ENCODE results near the gene KIAA1671.

The KIAA1671 gene

GRCh38 chr22:25154667-25154999, 202.1 kb downstream of the KIAA1671 start:
- H3K4me3 ChIP-seq (replicated peaks; ENCODE audit: low read depth, low read length) = no peak overlapping the region
- DNase-seq (ENCODE audit: low read depth) = no peak
- no peak for TF ChIP-seq CTCF (IDR thresholded peaks at IDR 0.05; ENCODE audit: low read length, missing control alignments)

GRCh38 chr22:25156736-25157135, 204.2 kb downstream of the KIAA1671 start:
- no peak overlapping the region for H3K4me3 ChIP-seq (replicated peaks; ENCODE audit: low read depth, low read length)
- DNase-seq (ENCODE audit: low read depth) = no peak
- no peak for TF ChIP-seq CTCF (IDR thresholded peaks at IDR 0.05; ENCODE audit: low read length, missing control alignments)

- no peak for DNase-seq (ENCODE audit: low read depth)
- H3K4me3 ChIP-seq (replicated peaks; ENCODE audit: low read depth, low read length) = no peak overlapping the region
- no peak for TF ChIP-seq CTCF (IDR thresholded peaks at IDR 0.05; ENCODE audit: low read length, missing control alignments)
Measured at GRCh38 chr22:25159028-25159427, 206.5 kb downstream of the KIAA1671 start.

- TF ChIP-seq CTCF (IDR thresholded peaks at IDR 0.05; ENCODE audit: low read length, missing control alignments) = no peak
- H3K4me3 ChIP-seq (replicated peaks; ENCODE audit: low read depth, low read length) = no peak overlapping the region
- DNase-seq (ENCODE audit: low read depth) = no peak
Measured at GRCh38 chr22:25160120-25160996, 207.8 kb downstream of the KIAA1671 start.

- no peak overlapping the region for H3K4me3 ChIP-seq (replicated peaks; ENCODE audit: low read depth, low read length)
- no peak for TF ChIP-seq CTCF (IDR thresholded peaks at IDR 0.05; ENCODE audit: low read length, missing control alignments)
- no peak for DNase-seq (ENCODE audit: low read depth)
Measured at GRCh38 chr22:25161017-25161915, 208.8 kb downstream of the KIAA1671 start.

GRCh38 chr22:25161916-25162530, 209.5 kb downstream of the KIAA1671 start:
- no peak for TF ChIP-seq CTCF (IDR thresholded peaks at IDR 0.05; ENCODE audit: low read length, missing control alignments)
- H3K4me3 ChIP-seq (replicated peaks; ENCODE audit: low read depth, low read length) = no peak overlapping the region
- DNase-seq (ENCODE audit: low read depth) = no peak
